Measurements from ENCODE around the gene ZNF154. TPM values are rescaled to one million over a fixed set of nuclear protein-coding genes. Genes with fewer than 3 reads are reported as not detected.
"Not testable (repeated sequence)": the region's sequence is repeated elsewhere in the genome, so short reads cannot be mapped to it uniquely, and the experiment has no call there.

The ZNF154 gene
- 4.8 TPM for total RNA-seq
- long read RNA-seq, partial matches to known transcripts: 2 of 8 reads
- long read RNA-seq, other reads (novel, unspliced or antisense): 5 of 8 reads

GRCh38 chr19:57708641-57709361 lies at the start of gene ZNF154:
Gene ZNF154, minus strand, starts transcription at chr19:57709204. Its CDS starts 233 bp downstream, at chr19:57708971.
- DNase-seq (ENCODE audit: low spot score): no peak

GRCh38 chr19:57757941-57758340 lies 48.9 kb upstream of the ZNF154 start:
- no peak for DNase-seq (ENCODE audit: low spot score)

- no peak for DNase-seq (ENCODE audit: low spot score)
These were observed 46.0 kb upstream of the ZNF154 start for GRCh38 chr19:57755031-57755430.

DNA sequence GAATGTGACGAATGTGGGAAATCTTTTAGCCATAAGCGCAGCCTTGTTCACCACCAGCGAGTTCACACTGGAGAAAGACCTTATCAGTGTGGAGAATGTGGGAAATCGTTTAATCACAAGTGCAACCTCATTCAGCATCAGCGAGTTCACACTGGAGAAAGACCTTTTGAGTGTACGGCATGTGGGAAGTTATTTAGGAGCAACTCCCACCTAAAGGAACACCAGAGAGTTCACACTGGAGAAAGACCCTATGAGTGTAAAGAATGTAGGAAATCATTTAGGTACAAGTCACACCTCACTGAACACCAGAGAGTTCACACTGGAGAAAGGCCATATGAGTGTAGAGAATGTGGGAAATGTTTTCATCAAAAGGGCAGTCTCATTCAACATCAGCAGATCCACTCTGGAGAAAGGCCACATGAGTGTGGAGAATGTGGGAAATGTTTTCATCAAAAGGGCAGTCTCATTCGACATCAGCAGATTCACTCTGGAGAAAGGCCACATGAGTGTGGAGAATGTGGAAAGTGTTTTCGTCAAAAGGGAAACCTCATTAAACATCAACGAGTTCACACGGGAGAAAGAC lies 45.2 kb upstream of the ZNF154 start:
- no peak for DNase-seq (ENCODE audit: low spot score)

DNA sequence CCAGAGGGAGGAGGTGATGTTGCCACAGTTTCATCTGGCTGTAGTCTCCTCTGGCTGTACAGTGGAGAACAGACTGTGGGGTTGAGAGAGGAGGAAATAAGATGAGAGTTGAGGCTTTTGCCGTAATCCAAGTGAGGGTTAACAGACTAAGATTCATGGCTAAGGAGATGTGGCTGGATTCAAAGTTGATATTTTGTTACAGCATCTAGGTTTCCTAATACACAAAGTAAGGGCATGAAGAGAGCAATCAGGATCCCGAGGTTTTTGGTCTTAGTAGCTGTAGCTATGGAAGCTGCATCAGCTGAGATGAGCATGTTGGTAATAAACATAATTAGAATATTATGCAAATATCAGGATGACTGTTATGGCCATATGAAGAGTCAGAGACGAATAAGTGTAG lies 39.0 kb upstream of the ZNF154 start:
- DNase-seq (ENCODE audit: low spot score): no peak

GRCh38 chr19:57747472-57747807 lies 38.4 kb upstream of the ZNF154 start:
- no peak for DNase-seq (ENCODE audit: low spot score)

- no peak for DNase-seq (ENCODE audit: low spot score)
These were observed 37.8 kb upstream of the ZNF154 start, which contains the start of gene ZNF776 for GRCh38 chr19:57746580-57747471. Gene ZNF776, plus strand, starts transcription at chr19:57746815. Its CDS starts 244 bp downstream, at chr19:57747059.

DNA sequence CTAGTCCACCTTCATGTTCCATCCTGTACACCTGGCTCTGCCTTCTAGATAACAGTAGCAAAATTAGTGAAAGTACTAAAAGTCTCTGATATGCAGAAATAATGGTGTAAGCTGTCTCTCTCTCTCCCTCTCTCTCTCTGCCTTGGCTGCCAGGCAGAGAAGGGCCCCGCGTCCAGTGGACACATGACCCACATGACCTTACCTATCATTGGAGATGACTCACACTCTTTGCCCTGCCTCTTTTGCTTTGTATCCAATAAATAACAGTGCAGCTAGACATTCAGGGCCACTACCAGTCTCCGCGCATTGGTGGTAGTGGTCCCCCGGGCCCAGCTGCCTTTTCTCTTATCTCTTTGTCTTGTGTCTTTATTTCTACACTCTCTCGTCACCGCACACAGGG lies 29.8 kb upstream of the ZNF154 start:
- not testable (repeated sequence) for DNase-seq (ENCODE audit: low spot score)

GRCh38 chr19:57738320-57738719 lies 29.3 kb upstream of the ZNF154 start:
- DNase-seq (ENCODE audit: low spot score): not testable (repeated sequence)

DNA sequence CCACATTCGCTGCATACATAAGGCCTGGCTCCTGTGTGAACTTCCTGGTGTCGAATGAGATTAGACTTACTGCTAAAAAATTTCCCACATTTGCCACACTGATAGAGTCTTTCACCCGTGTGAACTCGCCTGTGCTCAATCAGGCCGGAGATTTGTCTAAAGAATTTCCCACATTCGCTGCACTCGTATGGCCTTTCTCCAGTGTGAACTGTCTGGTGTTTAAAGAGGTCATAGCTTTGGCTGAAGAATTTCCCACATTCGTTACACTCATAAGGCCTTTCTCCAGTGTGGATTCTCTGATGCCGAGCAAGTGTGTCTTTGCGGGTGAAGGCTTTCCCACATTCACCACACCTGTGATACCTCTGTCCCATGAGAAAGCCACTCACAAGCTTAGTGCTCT lies 11.9 kb upstream of the ZNF154 start:
- DNase-seq (ENCODE audit: low spot score): no peak

DNA sequence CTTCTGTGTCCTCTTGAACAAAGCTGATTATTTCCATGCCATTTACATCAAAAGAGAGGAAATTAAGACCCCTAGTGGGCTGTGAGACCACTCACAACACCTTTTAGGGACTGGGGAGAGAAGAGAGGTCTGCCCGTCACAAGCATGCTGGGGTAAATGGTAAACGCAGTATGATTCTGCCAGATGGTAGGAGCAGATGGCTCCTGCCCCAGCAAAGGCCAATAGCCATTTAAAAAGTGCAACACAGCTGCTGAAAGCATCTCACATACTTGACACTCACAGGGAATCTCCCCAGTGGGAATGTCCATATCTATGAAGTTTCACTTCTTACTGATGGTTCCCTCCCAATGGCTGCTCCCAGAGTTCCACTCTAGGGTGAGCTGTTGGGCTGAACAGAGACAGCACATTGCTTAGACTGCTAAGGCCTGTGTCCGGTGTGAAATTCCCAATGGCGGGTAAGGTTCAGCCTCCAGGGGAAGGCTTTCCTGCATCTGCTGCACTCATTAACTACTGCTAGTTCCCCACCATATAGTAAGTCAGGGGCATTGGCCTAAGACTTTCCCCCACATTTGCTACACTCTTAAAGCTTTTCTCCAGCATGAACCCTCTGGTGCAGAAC lies 11.0 kb upstream of the ZNF154 start:
- DNase-seq (ENCODE audit: low spot score): peak; percentile 74

- no peak for DNase-seq (ENCODE audit: low spot score)
These were observed 10.4 kb upstream of the ZNF154 start for GRCh38 chr19:57719424-57719823.

- DNase-seq (ENCODE audit: low spot score): no peak
These were observed 3.2 kb upstream of the ZNF154 start for GRCh38 chr19:57712222-57712621.

- no peak for DNase-seq (ENCODE audit: low spot score)
These were observed 612 bp upstream of the ZNF154 start for GRCh38 chr19:57709616-57710015.

DNA sequence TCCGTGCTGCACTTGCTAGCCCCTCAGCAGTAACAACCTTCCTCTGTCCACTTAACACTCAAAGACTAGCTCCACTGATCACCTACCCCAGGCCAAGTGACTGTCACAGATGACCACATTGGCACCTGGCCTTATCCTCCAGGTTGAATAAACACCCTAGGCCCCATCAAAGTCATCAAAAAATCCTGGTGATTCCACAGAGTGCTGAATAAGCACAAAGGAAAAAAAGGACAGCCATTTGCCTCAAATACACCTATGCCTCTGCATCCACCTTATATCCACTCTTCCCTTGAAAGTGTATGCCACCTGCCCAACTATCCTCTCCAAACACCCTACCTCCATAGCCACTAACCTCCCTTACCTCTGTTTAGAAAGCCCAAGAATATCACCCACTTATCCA lies 2.7 kb downstream of the ZNF154 start:
- DNase-seq (ENCODE audit: low spot score): no peak

GRCh38 chr19:57701625-57702024 lies 7.4 kb downstream of the ZNF154 start:
- no peak for DNase-seq (ENCODE audit: low spot score)

DNA sequence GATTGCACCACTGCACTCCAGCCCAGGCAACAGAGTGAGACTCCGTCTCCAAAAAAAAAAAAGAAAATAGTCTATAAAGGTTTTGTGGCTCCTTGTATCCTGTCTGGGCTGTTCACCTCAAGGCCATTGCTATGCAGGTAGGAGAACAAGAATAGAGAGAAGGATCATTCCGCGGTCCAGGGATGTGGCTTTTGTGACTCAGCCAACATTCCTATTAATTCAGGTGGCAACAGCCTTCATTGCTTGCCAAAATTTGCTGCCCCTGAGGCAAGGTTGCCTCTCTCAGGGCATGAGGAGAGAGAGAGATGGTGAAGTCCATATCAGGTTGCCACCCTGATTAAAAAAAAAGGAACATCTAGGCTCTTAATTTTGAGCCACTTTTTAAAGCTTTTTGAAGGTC lies 19.3 kb downstream of the ZNF154 start:
- no peak for DNase-seq (ENCODE audit: low spot score)

DNA sequence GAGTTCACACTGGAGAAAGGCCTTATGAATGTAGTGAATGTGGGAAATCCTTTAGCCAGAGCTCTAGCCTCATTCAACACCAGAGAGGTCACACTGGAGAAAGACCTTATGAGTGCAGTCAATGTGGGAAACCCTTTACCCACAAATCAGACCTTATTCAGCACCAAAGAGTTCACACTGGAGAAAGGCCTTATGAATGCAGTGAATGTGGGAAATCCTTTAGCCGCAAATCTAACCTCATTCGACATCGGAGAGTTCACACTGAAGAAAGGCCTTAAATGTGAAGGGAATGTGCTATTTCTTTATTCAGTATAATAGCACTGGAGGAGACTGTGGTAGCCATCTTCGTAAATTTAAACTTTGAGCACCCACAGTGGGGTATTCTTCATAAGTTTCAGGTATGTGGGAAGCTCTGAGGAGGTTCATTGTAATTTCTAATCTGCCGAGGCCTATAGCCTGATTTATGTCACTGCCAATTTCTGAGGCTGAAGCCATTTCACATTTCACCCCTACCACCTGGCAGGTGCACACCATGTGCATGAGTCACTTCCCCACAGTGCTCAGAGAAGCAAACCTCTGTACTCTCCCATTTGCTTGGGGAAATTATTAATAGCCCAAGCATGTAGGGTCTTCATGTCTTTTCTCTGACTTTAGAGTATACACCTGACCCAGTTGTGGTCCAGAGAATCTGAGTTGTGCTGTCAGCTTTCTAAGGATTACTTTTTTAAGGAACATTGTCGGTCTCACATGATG lies 20.8 kb downstream of the ZNF154 start:
- no peak for DNase-seq (ENCODE audit: low spot score)

GRCh38 chr19:57687363-57688010 lies 21.5 kb downstream of the ZNF154 start:
- DNase-seq (ENCODE audit: low spot score): no peak

DNA sequence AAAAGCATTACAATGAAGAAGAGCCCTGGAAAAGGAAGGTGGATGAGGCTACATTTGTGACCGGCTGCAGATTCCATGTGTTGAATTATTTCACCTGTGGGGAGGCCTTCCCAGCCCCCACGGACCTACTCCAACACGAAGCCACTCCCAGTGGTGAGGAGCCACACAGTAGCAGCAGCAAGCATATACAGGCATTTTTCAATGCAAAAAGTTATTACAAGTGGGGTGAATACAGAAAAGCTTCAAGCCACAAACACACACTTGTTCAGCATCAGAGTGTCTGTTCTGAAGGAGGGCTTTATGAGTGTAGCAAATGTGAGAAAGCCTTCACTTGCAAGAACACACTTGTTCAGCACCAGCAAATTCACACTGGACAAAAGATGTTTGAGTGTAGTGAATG lies 22.3 kb downstream of the ZNF154 start:
- DNase-seq (ENCODE audit: low spot score): no peak
